M059J (cell line): ENCODE data around the gene FAM174A. TPM values are rescaled to one million over a fixed set of nuclear protein-coding genes. Genes with fewer than 3 reads are reported as not detected.
A peak's percentile ranks its signal among the peaks of the same experiment; 100 is the strongest.

Source experiments
- DNase-seq: peaks from one replicate; pipeline ENCODE4 v3.0.0-alpha.2; 2012; ENCODE audit warnings: low read depth
- total RNA-seq: library from RNA; depleted of rRNA; stranded (reverse); fragments of >200 nt; shearing (Covaris generic); gene quantifications from 2 replicates; pipeline ENCODE4 v1.2.3, GENCODE V29; 2014; rRNA removed

FAM174A gene
- 13.4 and 16.3 TPM in 2 replicates for total RNA-seq

- peak; percentile 95 for DNase-seq
These were observed at the start of gene FAM174A for GRCh38 chr5:100535060-100536005. Gene FAM174A (plus strand): TSS chr5:100535374. CDS start chr5:100535531, 157 bp downstream.

GRCh38 chr5:100493996-100494395 lies 41.2 kb upstream of the FAM174A start:
- no peak for DNase-seq

- DNase-seq: peak; percentile 1
These were observed 38.9 kb upstream of the FAM174A start for GRCh38 chr5:100496296-100496695.

- no peak for DNase-seq
These were observed 32.5 kb upstream of the FAM174A start for GRCh38 chr5:100502684-100503083.

GRCh38 chr5:100505984-100506670 lies 29.0 kb upstream of the FAM174A start:
- DNase-seq: peak; percentile 76

GRCh38 chr5:100516285-100516684 lies 18.9 kb upstream of the FAM174A start:
- no peak for DNase-seq

GRCh38 chr5:100517301-100517974 lies 17.7 kb upstream of the FAM174A start:
- no peak for DNase-seq

GRCh38 chr5:100518377-100518776 lies 16.8 kb upstream of the FAM174A start:
- DNase-seq: no peak

- DNase-seq: no peak
These were observed 16.1 kb upstream of the FAM174A start for GRCh38 chr5:100519075-100519474.

GRCh38 chr5:100520348-100520747 lies 14.8 kb upstream of the FAM174A start:
- DNase-seq: no peak

GRCh38 chr5:100537946-100538345 lies 2.8 kb downstream of the FAM174A start:
- no peak for DNase-seq

GRCh38 chr5:100539519-100539918 lies 4.3 kb downstream of the FAM174A start:
- DNase-seq: no peak

GRCh38 chr5:100542086-100542485 lies 6.9 kb downstream of the FAM174A start:
- no peak for DNase-seq

GRCh38 chr5:100546001-100546400 lies 10.8 kb downstream of the FAM174A start:
- no peak for DNase-seq

- no peak for DNase-seq
These were observed 15.4 kb downstream of the FAM174A start for GRCh38 chr5:100550531-100551051.

GRCh38 chr5:100551183-100551582 lies 16.0 kb downstream of the FAM174A start:
- DNase-seq: no peak

- DNase-seq: no peak
These were observed 18.0 kb downstream of the FAM174A start for GRCh38 chr5:100553209-100553608.

GRCh38 chr5:100560860-100561259 lies 25.7 kb downstream of the FAM174A start:
- DNase-seq: peak; percentile 3

GRCh38 chr5:100562821-100563220 lies 27.6 kb downstream of the FAM174A start:
- no peak for DNase-seq

- no peak for DNase-seq
These were observed 31.4 kb downstream of the FAM174A start for GRCh38 chr5:100566382-100567141.

GRCh38 chr5:100574716-100575115 lies 39.5 kb downstream of the FAM174A start:
- DNase-seq: no peak
